Nephron (organoid): ENCODE results near the gene PAQR8.

Experiments
- H3K27ac Mint-ChIP-seq, 3 experiments: 2 replicates each; pipeline ENCODE4 v1.8.0; 2020; ENCODE audit warnings: mixed read lengths in 3 of 3, mild to moderate bottlenecking in 2 of 3, moderate library complexity in 1 of 3
- H3K27me3 Mint-ChIP-seq: 2 replicates; pipeline ENCODE4 v1.8.0; 2021; ENCODE audit warnings: low read depth, mild to moderate bottlenecking, moderate library complexity, mixed read lengths
- H3K36me3 Mint-ChIP-seq: 2 replicates; pipeline ENCODE4 v1.8.0; 2020; ENCODE audit warnings: low read depth, mixed read lengths
- H3K4me1 Mint-ChIP-seq: 2 replicates; pipeline ENCODE4 v1.8.0; 2020; ENCODE audit warnings: mixed read lengths
- H3K4me3 Mint-ChIP-seq, 3 experiments: 2 replicates each; pipeline ENCODE4 v1.8.0; 2020; ENCODE audit warnings: mild to moderate bottlenecking in 3 of 3, mixed read lengths in 3 of 3, moderate library complexity in 2 of 3
- H3K9me3 Mint-ChIP-seq: 2 replicates; pipeline ENCODE4 v1.8.0; 2020; ENCODE audit warnings: mixed read lengths
- TF ChIP-seq, protein P1 (sequence below), 3 experiments: fragments of 200-600 bp; sonication (generic); IDR thresholded peaks; one replicate each; pipeline ENCODE4 v1.5.0; 2021; ENCODE audit warnings: antibody characterized with exemption in 3 of 3; ENCODE audit not compliant: unreplicated experiment in 3 of 3

Gene PAQR8

DNA sequence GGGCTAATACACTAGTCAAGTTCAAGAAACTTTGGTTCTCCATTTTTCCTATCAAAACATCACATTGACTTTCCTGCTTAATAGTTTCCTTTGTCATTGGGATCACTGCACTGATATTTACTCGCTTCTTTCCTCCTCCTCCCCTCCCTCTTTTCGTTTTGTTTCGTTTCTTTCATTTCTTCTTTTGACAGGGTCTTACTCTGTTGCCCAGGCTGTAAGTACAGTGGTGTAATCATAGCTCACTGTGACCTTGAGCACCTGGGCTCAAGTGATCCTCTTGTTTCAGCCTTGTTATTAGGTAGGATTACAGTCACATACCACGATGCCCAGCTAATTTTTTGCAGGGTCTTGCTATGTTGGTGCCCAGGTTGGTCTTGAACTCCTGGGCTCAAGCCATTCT, 12.3 kb downstream of the PAQR8 start:
- Mint-ChIP-seq H3K4me1 (peaks cover 10% of the 10 kb centered on the region), H3K9me3 (no peaks in the 10 kb centered on the region), H3K4me3 (no peak overlapping the region), H3K36me3 (peaks cover 11% of the 10 kb centered on the region), H3K27me3 (no peaks in the 10 kb centered on the region), H3K27ac (no peak overlapping the region)
- TF ChIP-seq, protein P1, sequence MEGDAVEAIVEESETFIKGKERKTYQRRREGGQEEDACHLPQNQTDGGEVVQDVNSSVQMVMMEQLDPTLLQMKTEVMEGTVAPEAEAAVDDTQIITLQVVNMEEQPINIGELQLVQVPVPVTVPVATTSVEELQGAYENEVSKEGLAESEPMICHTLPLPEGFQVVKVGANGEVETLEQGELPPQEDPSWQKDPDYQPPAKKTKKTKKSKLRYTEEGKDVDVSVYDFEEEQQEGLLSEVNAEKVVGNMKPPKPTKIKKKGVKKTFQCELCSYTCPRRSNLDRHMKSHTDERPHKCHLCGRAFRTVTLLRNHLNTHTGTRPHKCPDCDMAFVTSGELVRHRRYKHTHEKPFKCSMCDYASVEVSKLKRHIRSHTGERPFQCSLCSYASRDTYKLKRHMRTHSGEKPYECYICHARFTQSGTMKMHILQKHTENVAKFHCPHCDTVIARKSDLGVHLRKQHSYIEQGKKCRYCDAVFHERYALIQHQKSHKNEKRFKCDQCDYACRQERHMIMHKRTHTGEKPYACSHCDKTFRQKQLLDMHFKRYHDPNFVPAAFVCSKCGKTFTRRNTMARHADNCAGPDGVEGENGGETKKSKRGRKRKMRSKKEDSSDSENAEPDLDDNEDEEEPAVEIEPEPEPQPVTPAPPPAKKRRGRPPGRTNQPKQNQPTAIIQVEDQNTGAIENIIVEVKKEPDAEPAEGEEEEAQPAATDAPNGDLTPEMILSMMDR (IDR thresholded peaks at IDR 0.05; ENCODE audit: unreplicated experiment in 3 of 3) = no peak

DNA sequence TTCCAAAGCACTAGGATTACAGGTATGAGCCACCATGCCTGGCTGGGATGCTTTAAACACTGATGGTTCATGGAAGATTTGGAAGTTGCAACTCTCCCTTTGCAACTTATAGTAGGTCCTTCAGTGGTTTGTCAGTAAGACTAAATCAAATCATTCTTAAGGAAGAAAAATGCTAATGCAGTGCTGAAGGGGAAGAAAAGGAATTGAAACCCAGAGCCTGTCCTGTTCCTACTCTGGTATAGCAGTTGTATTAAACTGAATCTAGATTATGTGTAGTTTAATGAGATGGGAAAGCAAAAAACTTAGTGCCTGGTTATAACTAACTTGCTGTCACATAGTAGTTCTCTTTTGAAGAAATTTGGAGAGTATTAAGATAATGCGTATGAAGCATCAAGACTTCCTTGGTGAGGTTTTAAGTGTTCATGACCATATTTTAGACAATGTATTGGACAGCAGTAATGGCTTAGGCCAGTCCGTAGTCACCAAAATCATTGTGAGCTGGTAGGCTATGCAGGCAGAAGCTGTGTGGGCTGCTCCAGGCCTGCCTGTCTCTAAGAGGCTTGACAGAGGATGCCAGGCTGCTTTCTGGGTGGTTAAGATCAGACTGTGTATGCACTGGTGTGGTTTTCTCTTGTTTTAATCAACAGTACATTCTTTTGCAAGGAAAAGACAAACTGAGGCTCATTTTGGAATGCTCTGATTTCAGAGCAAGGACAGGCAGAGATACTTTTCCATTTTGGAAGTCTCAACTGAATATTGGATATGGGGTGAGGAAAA, 14.0 kb downstream of the PAQR8 start:
- TF ChIP-seq, protein P1 (IDR thresholded peaks at IDR 0.05; ENCODE audit: unreplicated experiment in 3 of 3) = no peak
- H3K27me3 Mint-ChIP-seq = no peaks in the 10 kb centered on the region
- peaks cover 11% of the 10 kb centered on the region for H3K36me3 Mint-ChIP-seq
- H3K4me3 Mint-ChIP-seq = no peak overlapping the region
- no peak overlapping the region for H3K27ac Mint-ChIP-seq
- H3K4me1 Mint-ChIP-seq = peaks cover 10% of the 10 kb centered on the region
- H3K9me3 Mint-ChIP-seq = no peaks in the 10 kb centered on the region

DNA sequence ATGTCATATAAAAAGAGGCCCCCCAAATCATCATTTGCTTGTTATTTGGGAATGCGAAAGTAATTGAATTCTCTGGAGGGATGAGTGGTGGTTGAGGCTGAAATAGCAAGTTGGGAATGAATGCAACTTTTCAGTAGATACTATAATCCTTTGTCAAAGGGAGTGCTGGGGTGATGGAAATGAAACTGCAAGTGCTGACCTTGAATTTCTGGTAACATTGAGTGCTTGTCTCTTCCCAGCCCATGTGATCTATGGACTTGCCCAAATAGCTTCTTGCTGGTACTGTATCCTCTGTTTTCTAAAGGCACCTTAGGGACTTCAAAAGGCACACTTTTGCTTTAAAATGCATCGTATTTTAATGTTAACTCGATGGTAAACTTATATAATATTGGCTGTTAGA, 14.8 kb downstream of the PAQR8 start:
- Mint-ChIP-seq H3K4me1 (peaks cover 7% of the 10 kb centered on the region), H3K9me3 (no peaks in the 10 kb centered on the region), H3K36me3 (peaks cover 11% of the 10 kb centered on the region), H3K27me3 (no peaks in the 10 kb centered on the region), H3K27ac (no peak overlapping the region), H3K4me3 (no peak overlapping the region)
- TF ChIP-seq, protein P1 (IDR thresholded peaks at IDR 0.05; ENCODE audit: unreplicated experiment in 3 of 3) = no peak

DNA sequence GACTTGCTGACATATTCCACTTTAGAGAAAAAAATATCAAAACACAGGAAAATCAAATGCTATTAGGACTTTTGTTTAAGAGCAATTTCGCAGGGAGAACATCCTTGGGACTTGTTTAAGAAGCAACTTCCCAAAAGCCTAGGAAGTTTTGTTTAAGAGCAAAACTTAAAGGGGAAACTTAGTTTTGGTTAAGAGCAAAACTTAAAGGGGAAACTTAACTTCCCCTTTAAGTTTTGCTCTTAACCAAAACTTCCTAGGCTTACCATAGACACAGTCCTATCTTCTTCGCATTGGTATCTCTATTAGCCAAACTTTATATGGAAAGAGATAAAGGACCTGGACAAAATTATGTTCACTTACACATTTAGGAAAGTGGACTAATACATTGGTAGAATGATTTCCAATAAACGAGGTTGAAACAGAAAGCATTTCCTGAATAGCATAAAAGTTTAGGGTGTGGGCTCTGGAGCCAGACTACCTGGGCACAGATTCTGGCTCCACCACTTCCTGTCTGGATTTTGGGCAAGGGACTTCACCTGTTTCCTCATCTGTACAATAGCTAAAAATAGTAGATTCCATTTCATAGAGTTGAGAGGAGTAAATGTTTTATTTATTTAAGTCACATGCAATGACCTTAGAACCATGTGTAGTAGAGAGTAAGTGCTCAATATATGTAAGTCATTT, 15.7 kb downstream of the PAQR8 start:
- Mint-ChIP-seq H3K27me3 (no peaks in the 10 kb centered on the region), H3K4me1 (no peaks in the 10 kb centered on the region), H3K4me3 (no peak overlapping the region), H3K27ac (no peak overlapping the region), H3K36me3 (peaks cover 16% of the 10 kb centered on the region), H3K9me3 (no peaks in the 10 kb centered on the region)
- TF ChIP-seq, protein P1 (IDR thresholded peaks at IDR 0.05; ENCODE audit: unreplicated experiment in 3 of 3) = no peak

DNA sequence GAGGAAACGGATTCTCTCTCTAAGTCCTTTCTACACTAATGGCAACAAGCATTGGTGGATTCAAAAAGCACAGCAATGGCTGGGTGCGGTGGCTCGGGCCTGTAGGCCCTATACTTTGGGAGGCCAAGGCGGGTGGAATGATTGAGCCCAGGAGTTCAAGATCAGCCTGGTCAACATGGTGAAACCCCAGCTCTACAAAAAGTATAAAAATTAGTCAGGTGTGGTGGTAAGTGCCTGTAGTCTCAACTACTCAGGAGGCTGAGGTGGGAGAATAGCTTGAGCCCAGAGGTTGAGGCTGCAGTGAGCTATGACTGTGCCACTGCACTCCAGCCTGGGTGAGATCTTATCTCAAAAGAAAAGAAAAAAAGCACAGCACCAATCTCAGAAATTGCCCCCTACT, 19.3 kb downstream of the PAQR8 start:
- no peaks in the 10 kb centered on the region for H3K27me3 Mint-ChIP-seq

More for the DNA sequence above, 19.3 kb downstream of the PAQR8 start:
- no peaks in the 10 kb centered on the region for H3K9me3 Mint-ChIP-seq
- H3K36me3 Mint-ChIP-seq = peaks cover 18% of the 10 kb centered on the region
- no peak overlapping the region for H3K27ac Mint-ChIP-seq
- TF ChIP-seq, protein P1 (IDR thresholded peaks at IDR 0.05; ENCODE audit: unreplicated experiment in 3 of 3) = no peak
- no peaks in the 10 kb centered on the region for H3K4me1 Mint-ChIP-seq
- H3K4me3 Mint-ChIP-seq = no peak overlapping the region
